CD8-positive, alpha-beta memory T cell (primary cell): ENCODE measurements around the gene FAM111A. TPM values are rescaled to one million over a fixed set of nuclear protein-coding genes. Genes with fewer than 3 reads are reported as not detected.
A peak's percentile ranks its signal among the peaks of the same experiment; 100 is the strongest.

Experiments
- CTCF ChIA-PET: fragments of 350-600 bp; sonication (Branson Sonifier 250); formaldehyde crosslinking; loops from one replicate; lab custom pipeline; 2021; ENCODE audit warnings: antibody characterized with exemption; lab: Charles Lee
- POLR2A ChIA-PET: fragments of 350-600 bp; sonication (Branson Sonifier 250); formaldehyde crosslinking; loops from one replicate; lab custom pipeline; 2021; ENCODE audit warnings: antibody characterized with exemption; lab: Charles Lee
- DNase-seq, 5 donors: peaks; one replicate each; pipeline versions ENCODE4 v3.0.0 to v3.0.0-alpha.2; 2020 to 2022; ENCODE audit warnings: mixed read lengths in 1 of 5
- H3K27ac ChIP-seq: one replicate; pipeline ENCODE4 v1.7.0; 2013; ENCODE audit warnings: low read depth, mild to moderate bottlenecking, low read length, moderate library complexity
- H3K27me3 ChIP-seq: 2 replicates; pipeline ENCODE4 v1.7.0; 2013; ENCODE audit warnings: low read length, mild to moderate bottlenecking; ENCODE audit not compliant: insufficient read depth, poor library complexity, severe bottlenecking
- H3K36me3 ChIP-seq: 2 replicates; pipeline ENCODE4 v1.7.0; 2013; ENCODE audit warnings: mild to moderate bottlenecking, low read length, moderate library complexity; ENCODE audit not compliant: insufficient read depth
- H3K4me1 ChIP-seq: 2 replicates; pipeline ENCODE4 v1.7.0; 2013; ENCODE audit warnings: mild to moderate bottlenecking, low read length, moderate library complexity; ENCODE audit not compliant: insufficient read depth
- H3K4me3 ChIP-seq: 2 replicates; pipeline ENCODE4 v1.7.0; 2013; ENCODE audit warnings: mild to moderate bottlenecking, low read length
- H3K9me3 ChIP-seq: 2 replicates; pipeline ENCODE4 v1.7.0; 2013; ENCODE audit warnings: mild to moderate bottlenecking, low read length
- H3K27ac Mint-ChIP-seq, 8 donors: one replicate each; pipeline ENCODE4 v1.8.0; 2020 to 2021; ENCODE audit warnings: mixed read lengths in 8 of 8, mild to moderate bottlenecking in 6 of 8, inconsistent platforms in 3 of 8, moderate library complexity in 3 of 8
- H3K27me3 Mint-ChIP-seq, 2 donors: one replicate each; pipeline ENCODE4 v1.8.0; 2020 to 2021; ENCODE audit warnings: mixed read lengths in 2 of 2, mild to moderate bottlenecking in 1 of 2, moderate library complexity in 1 of 2
- H3K36me3 Mint-ChIP-seq, 3 donors: one replicate each; pipeline ENCODE4 v1.8.0; 2020 to 2021; ENCODE audit warnings: mixed read lengths in 3 of 3, inconsistent platforms in 1 of 3, mild to moderate bottlenecking in 1 of 3
- H3K4me1 Mint-ChIP-seq, 3 donors: one replicate each; pipeline ENCODE4 v1.8.0; 2020 to 2021; ENCODE audit warnings: mixed read lengths in 3 of 3, inconsistent platforms in 1 of 3, mild to moderate bottlenecking in 1 of 3
- H3K4me3 Mint-ChIP-seq, 7 donors: one replicate each; pipeline ENCODE4 v1.8.0; 2020 to 2021; ENCODE audit warnings: mixed read lengths in 7 of 7, mild to moderate bottlenecking in 6 of 7, moderate library complexity in 4 of 7, inconsistent platforms in 2 of 7
- H3K9me3 Mint-ChIP-seq, 5 donors: one replicate each; pipeline ENCODE4 v1.8.0; 2020 to 2022; ENCODE audit warnings: mixed read lengths in 5 of 5, mild to moderate bottlenecking in 3 of 5, moderate library complexity in 2 of 5, inconsistent platforms in 1 of 5
- polyA plus RNA-seq: library from polyadenylated mRNA; unstranded; fragments of 300-500 nt; fragmentation: Illumina TruSeq; gene quantifications from one replicate; pipeline ENCODE4 v1.2.3, GENCODE V29; 2021
- total RNA-seq, 2 experiments: library from RNA; stranded (reverse); gene quantifications; one replicate each; pipeline ENCODE4 v1.2.3, GENCODE V29; 2021

FAM111A gene
- total and polyA plus RNA-seq, 3 experiments from 2014 or later: 31.7 to 73.5 (median 71.1) TPM

GRCh38 chr11:59144096-59144495, 1.4 kb downstream of the FAM111A start:
- Histone ChIP-seq H3K27me3 (no peaks in the 10 kb centered on the region), H3K36me3 (no peaks in the 10 kb centered on the region), H3K4me1 (peaks cover 30% of the 10 kb centered on the region), H3K9me3 (no peaks in the 10 kb centered on the region), H3K27ac (peak overlapping the region; percentile 25), H3K4me3 (peak overlapping the region; percentile 89)
- no peaks in the 10 kb centered on the region for H3K27me3 Mint-ChIP-seq
- peak overlapping the region; percentile 95 to 99 (median 97) for H3K4me3 Mint-ChIP-seq
- H3K9me3 Mint-ChIP-seq: no peaks in the 10 kb centered on the region
- ChIA-PET CTCF (interaction anchor here (0.8 to 3.1 kb wide), 7 partner anchors 8 to 427 kb away, joined by 3 to 31 read pairs (median 3); partner anchors contain the start of gene DTX4), POLR2A (interaction anchor here (0.6 kb wide), 2 partner anchors 163 to 571 kb away, joined by 3 read pairs; no protein-coding TSS in a partner anchor)
- peaks cover 47 to 80% (median 73%) of the 10 kb centered on the region in 3 donors for H3K4me1 Mint-ChIP-seq
- peaks cover 4 to 49% (median 7%) of the 10 kb centered on the region in 3 donors for H3K36me3 Mint-ChIP-seq
- H3K27ac Mint-ChIP-seq: peak overlapping the region; percentile 92 to 99 (median 96)
- no peak for DNase-seq

- H3K4me3 ChIP-seq: peak overlapping the region; percentile 89
- H3K36me3 ChIP-seq: no peaks in the 10 kb centered on the region
- CTCF ChIA-PET: interaction anchor here (0.9 to 3.1 kb wide), 6 partner anchors 9 to 426 kb away, joined by 3 to 31 read pairs (median 8); partner anchors contain the start of gene DTX4
- Mint-ChIP-seq H3K36me3 (peaks cover 7 to 51% (median 10%) of the 10 kb centered on the region in 3 donors), H3K27ac (peak overlapping the region; percentile 92 to 99 (median 96)), H3K4me1 (peaks cover 47 to 83% (median 77%) of the 10 kb centered on the region in 3 donors), H3K4me3 (peak overlapping the region; percentile 95 to 99 (median 97)), H3K27me3 (no peaks in the 10 kb centered on the region), H3K9me3 (no peaks in the 10 kb centered on the region)
- peak; percentile 59 to 80 (median 78) for DNase-seq
- H3K27ac ChIP-seq: peak overlapping the region; percentile 25
- H3K27me3 ChIP-seq: no peaks in the 10 kb centered on the region
- peaks cover 30% of the 10 kb centered on the region for H3K4me1 ChIP-seq
- POLR2A ChIA-PET: interaction anchor here (0.6 kb wide), 1 partner anchor 162 kb away, joined by 3 read pairs; no protein-coding TSS in a partner anchor
- H3K9me3 ChIP-seq: no peaks in the 10 kb centered on the region
Measured at GRCh38 chr11:59144579-59145345, 2.1 kb downstream of the FAM111A start.

GRCh38 chr11:59145534-59145933, 2.9 kb downstream of the FAM111A start:
- POLR2A ChIA-PET: no interaction called here
- DNase-seq: no peak
- no peaks in the 10 kb centered on the region for H3K27me3 ChIP-seq
- H3K9me3 ChIP-seq: no peaks in the 10 kb centered on the region
- Mint-ChIP-seq H3K4me1 (peaks cover 47 to 87% (median 79%) of the 10 kb centered on the region in 3 donors), H3K36me3 (peaks cover 7 to 57% (median 11%) of the 10 kb centered on the region in 3 donors), H3K9me3 (no peaks in the 10 kb centered on the region), H3K27me3 (no peaks in the 10 kb centered on the region), H3K4me3 (peak overlapping the region; percentile 75 to 99 (median 97)), H3K27ac (peak overlapping the region in 7 of 8 donors; percentile 30 to 94 (median 62))
- no peaks in the 10 kb centered on the region for H3K36me3 ChIP-seq
- CTCF ChIA-PET: interaction anchor here (2.2 to 3.1 kb wide), 3 partner anchors 10 to 26 kb away, joined by 12 to 31 read pairs (median 19); partner anchors contain the start of gene DTX4
- H3K27ac ChIP-seq: no peak overlapping the region
- peak overlapping the region; percentile 89 for H3K4me3 ChIP-seq
- H3K4me1 ChIP-seq: peaks cover 30% of the 10 kb centered on the region

- no peak for DNase-seq
- Histone ChIP-seq H3K4me1 (peaks cover 4% of the 10 kb centered on the region), H3K27ac (no peak overlapping the region), H3K9me3 (no peaks in the 10 kb centered on the region), H3K27me3 (no peaks in the 10 kb centered on the region), H3K4me3 (no peak overlapping the region), H3K36me3 (no peaks in the 10 kb centered on the region)
- H3K9me3 Mint-ChIP-seq: no peaks in the 10 kb centered on the region
- H3K27ac Mint-ChIP-seq: peak overlapping the region in 6 of 8 donors; percentile 5 to 89 (median 50)
- peaks cover 7 to 57% (median 17%) of the 10 kb centered on the region in 3 donors for H3K36me3 Mint-ChIP-seq
- peaks cover 14 to 54% (median 41%) of the 10 kb centered on the region in 3 donors for H3K4me1 Mint-ChIP-seq
- H3K27me3 Mint-ChIP-seq: no peaks in the 10 kb centered on the region
- H3K4me3 Mint-ChIP-seq: peak overlapping the region in 2 of 7 donors; percentile 16 to 49
- ChIA-PET CTCF (interaction anchor here (2.3 to 2.5 kb wide), 2 partner anchors 16 to 20 kb away, joined by 10 to 11 read pairs; partner anchors contain the start of gene DTX4), POLR2A (no interaction called here)
Measured at GRCh38 chr11:59151761-59152160, 9.1 kb downstream of the FAM111A start.

- no peak for DNase-seq
- Histone ChIP-seq H3K9me3 (no peaks in the 10 kb centered on the region), H3K36me3 (no peaks in the 10 kb centered on the region), H3K4me3 (no peak overlapping the region), H3K4me1 (peaks cover 4% of the 10 kb centered on the region), H3K27me3 (no peaks in the 10 kb centered on the region), H3K27ac (no peak overlapping the region)
- Mint-ChIP-seq H3K27me3 (no peaks in the 10 kb centered on the region), H3K4me1 (peaks cover 14 to 47% (median 39%) of the 10 kb centered on the region in 3 donors), H3K9me3 (no peaks in the 10 kb centered on the region), H3K4me3 (peak overlapping the region in 6 of 7 donors; percentile 29 to 65 (median 44)), H3K27ac (peak overlapping the region; percentile 5 to 89 (median 48)), H3K36me3 (peaks cover 7 to 50% (median 17%) of the 10 kb centered on the region in 3 donors)
- POLR2A ChIA-PET: no interaction called here
- CTCF ChIA-PET: interaction anchor here (0.9 to 2.3 kb wide), 2 partner anchors 17 to 19 kb away, joined by 3 to 10 read pairs; partner anchors contain the start of gene DTX4
Measured at GRCh38 chr11:59152312-59152951, 9.8 kb downstream of the FAM111A start.

- ChIA-PET CTCF (interaction anchor here (1.6 to 2.8 kb wide), 2 partner anchors 17 to 19 kb away, joined by 5 to 12 read pairs; partner anchors contain the start of gene DTX4), POLR2A (no interaction called here)
- no peaks in the 10 kb centered on the region for H3K27me3 ChIP-seq
- no peak overlapping the region for H3K4me3 ChIP-seq
- peaks cover 4% of the 10 kb centered on the region for H3K4me1 ChIP-seq
- no peak overlapping the region for H3K27ac ChIP-seq
- Mint-ChIP-seq H3K9me3 (no peaks in the 10 kb centered on the region), H3K36me3 (peaks cover 0 to 31% (median 10%) of the 10 kb centered on the region in 3 donors), H3K27me3 (no peaks in the 10 kb centered on the region), H3K4me1 (peaks cover 13 to 32% (median 27%) of the 10 kb centered on the region in 3 donors), H3K27ac (no peak overlapping the region), H3K4me3 (no peak overlapping the region)
- no peaks in the 10 kb centered on the region for H3K36me3 ChIP-seq
- no peak for DNase-seq
- no peaks in the 10 kb centered on the region for H3K9me3 ChIP-seq
Measured at GRCh38 chr11:59154610-59155009, 12.0 kb downstream of the FAM111A start.

GRCh38 chr11:59157433-59157832, 14.8 kb downstream of the FAM111A start:
- Mint-ChIP-seq H3K36me3 (peaks cover 0 to 8% (median 2%) of the 10 kb centered on the region in 3 donors), H3K4me3 (no peak overlapping the region), H3K9me3 (no peaks in the 10 kb centered on the region), H3K4me1 (peaks cover 5 to 15% (median 14%) of the 10 kb centered on the region in 3 donors), H3K27me3 (peaks cover 4 to 12% of the 10 kb centered on the region in 2 donors), H3K27ac (no peak overlapping the region)
- CTCF ChIA-PET: interaction anchor here (1.0 to 2.7 kb wide), 12 partner anchors 9 to 504 kb away, joined by 3 to 33 read pairs (median 10); partner anchors contain the start of genes DTX4, FAM111A and FAM111B
- Histone ChIP-seq H3K36me3 (no peaks in the 10 kb centered on the region), H3K4me3 (no peak overlapping the region), H3K27ac (no peak overlapping the region), H3K27me3 (peaks cover 3% of the 10 kb centered on the region), H3K4me1 (no peaks in the 10 kb centered on the region), H3K9me3 (no peaks in the 10 kb centered on the region)
- POLR2A ChIA-PET: no interaction called here
- no peak for DNase-seq
